ENCODE results near the gene GID4.

GID4 gene

DNA sequence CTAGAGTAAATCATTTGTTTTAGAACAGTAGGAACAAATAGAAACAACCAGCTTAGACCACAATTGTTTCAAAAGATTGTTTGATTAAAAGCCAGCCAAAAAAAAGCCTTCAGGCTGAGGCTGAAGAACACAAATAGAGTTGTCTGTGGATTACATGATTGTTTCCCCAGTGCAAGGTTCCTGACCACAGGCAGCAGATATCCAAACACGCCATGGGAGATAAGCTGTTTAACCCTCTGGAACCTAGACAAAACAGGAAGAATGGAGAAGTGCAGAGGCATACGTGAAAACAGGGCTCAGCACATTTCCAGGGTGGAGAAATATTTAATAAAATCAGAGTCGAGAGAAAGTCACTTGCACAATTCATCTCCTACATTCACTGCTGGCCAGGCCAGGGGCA is 21.2 kb upstream of the GID4 start:
- no peak for DNase-seq (ENCODE audit: low read depth in 2 of 2)

DNA sequence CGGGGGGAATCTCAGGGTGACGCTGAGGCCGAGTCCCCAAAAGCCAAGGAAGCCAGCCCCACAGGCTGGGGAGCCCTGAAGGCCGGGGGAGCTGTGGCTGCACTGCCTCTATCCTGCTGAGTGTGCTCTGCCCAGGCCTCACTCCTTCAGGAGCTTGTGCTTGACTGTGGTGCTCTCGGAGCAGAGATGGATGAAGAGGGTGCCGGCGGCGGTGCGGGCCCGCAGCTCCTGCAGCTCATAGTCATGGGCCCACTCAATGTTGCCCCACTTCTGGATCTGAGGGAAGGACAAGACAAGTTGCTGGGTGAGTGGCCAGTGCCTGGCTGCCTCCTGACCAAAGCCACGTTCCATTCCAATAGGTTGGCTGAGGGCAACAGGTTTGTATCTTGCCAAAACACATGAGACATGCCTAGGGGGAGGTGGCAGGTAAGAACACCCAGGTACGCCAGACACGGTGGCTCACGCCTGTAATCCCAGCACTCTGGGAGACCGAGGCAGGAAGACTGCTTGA is 20.7 kb upstream of the GID4 start:
- DNase-seq (ENCODE audit: low read depth in 2 of 2): no peak

DNA sequence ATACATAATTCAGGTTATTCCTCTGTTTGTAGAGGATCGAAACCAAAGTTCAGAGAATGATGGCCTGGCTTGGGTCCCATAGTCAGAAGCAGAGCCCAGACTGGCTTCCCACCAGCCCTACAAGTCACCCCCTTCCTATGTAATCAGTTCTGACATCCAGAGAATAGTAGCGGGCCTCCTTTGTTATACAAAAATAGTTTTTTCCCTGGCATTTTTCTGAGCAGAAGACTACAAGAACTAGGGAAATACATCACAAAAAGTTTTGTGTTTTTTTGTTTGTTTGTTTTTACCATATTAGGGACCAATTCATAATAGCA is 19.4 kb upstream of the GID4 start:
- DNase-seq (ENCODE audit: low read depth in 2 of 2): no peak

DNA sequence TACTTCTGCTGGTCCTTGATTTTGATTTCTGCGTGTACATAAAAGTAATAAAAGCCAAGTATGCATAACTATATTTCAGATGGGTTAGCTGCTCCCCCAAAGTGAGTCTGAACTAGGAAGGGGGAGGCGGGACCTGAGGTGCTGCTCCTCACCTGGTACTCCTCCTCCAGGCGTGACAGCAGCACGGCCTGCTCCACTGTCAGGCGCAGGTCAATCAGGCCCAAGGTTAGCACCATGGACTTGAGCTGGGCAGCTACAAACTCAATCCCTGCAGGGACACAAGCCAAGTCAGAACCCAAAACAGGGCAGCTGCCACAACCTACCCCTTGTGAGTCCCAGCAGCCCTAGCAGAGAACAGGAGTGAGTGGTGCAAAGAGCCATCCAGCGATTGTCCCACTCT is 18.2 kb upstream of the GID4 start:
- no peak for DNase-seq (ENCODE audit: low read depth in 2 of 2)

DNA sequence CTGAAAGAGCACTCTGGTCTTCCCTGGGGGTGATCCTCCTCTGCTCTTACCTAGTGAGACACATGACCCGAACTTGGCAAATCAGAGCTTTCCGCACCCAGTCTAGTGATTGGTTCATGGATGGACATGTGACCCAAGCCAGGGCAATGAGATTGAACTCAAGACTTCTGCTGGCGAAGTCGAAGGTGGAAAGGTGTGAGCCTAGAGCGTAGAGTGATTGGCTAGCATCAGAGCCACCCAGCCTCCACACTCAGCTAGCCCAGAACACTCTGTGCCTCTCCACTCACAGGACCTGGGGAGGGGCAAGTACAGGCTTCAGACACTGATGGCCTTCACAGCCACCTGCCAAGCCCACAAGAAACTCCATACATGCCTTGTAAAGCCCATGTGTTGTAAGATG is 17.8 kb upstream of the GID4 start:
- no peak for DNase-seq (ENCODE audit: low read depth in 2 of 2)

DNA sequence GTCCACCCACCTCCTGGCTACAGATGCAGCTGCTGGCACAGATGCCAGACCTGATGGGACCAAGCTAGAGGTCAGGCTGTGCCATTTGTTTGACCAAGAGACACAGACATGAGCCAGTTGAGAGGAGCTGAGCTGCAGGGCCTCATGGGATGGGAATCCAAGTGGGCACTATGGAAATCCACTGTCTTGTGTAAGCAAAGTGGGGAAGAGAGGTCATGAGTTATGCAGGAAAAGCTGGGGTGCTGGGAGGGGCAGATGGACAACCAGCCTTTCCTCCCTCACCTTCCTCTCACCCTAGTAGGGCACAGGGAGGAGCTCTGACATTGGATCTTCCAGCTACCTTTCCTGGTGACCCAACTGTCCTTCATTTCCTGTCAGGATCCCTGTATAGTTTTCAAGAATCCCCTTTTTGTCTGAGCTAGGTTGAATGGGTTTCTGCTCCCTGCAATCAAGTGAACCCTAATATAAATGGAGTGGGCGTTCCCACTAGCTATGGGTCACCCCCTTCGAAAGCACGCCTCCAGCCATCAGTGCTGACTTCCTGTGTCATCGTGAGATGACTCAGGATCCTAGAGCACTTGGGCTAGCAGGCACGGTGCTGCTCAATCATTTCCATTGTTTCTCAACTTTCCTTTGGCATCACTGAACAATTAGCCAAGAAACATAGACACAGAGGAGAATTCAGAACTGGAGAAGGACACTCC is 13.8 kb upstream of the GID4 start:
- DNase-seq (ENCODE audit: low read depth in 2 of 2): no peak

DNA sequence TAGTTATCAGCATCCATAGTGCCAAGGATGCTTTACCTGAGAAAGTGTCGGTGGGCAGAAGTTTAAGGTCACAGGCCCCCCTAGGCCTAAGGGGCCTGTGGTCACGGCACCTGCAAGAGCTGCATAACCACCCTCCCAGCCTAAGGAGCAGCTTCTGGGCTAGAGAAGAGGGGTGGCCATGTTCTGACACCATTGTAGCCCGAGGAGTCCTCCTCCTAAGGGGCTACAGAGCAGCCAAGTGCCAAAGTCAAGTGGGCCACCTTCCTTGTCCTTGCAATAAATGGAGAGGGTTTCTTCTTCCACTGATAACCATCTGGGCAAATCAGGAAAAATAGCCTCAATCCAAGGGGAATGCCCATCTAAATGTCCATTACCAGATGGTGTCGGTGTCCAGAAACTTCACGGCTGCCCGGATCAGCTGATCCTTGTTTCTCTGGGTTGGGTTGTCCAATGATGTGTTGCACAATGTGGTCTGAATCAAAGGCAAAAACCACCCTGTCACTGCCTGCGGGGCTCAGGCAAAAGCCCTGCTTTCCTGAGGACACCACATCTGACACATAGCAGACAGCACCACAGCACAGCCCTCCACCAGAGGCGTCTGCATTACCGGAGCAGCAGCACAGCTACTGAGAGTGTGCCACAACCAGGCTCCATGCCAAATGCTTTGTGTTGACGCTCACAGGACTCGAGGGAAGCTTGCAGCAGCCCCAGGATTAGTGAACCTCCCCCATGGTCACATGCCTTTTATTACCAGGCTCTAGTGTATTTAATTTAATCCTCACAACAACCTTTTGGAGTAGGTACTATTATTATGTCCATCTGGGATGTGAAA is 13.0 kb upstream of the GID4 start:
- no peak for DNase-seq (ENCODE audit: low read depth in 2 of 2)

DNA sequence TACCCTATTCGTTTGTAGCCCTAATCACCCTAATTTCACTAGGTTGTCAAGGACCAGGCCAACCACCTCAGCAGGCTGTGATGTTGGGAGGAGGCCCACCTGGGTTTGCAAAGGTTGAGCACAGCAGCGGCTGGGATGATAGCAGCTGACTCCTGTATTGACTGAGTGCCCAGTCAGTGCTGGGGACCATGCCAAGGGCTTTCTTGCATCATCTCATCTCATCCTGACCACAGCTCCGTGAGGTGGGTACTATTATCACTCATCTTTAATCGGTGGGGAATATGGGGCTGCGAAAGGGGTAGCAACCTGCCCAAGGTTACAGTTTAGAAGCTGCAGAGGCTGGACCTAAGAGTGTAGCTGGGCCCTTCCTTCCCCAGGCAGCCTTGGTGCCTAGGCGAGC is 11.9 kb upstream of the GID4 start:
- DNase-seq (ENCODE audit: low read depth in 2 of 2): no peak

DNA sequence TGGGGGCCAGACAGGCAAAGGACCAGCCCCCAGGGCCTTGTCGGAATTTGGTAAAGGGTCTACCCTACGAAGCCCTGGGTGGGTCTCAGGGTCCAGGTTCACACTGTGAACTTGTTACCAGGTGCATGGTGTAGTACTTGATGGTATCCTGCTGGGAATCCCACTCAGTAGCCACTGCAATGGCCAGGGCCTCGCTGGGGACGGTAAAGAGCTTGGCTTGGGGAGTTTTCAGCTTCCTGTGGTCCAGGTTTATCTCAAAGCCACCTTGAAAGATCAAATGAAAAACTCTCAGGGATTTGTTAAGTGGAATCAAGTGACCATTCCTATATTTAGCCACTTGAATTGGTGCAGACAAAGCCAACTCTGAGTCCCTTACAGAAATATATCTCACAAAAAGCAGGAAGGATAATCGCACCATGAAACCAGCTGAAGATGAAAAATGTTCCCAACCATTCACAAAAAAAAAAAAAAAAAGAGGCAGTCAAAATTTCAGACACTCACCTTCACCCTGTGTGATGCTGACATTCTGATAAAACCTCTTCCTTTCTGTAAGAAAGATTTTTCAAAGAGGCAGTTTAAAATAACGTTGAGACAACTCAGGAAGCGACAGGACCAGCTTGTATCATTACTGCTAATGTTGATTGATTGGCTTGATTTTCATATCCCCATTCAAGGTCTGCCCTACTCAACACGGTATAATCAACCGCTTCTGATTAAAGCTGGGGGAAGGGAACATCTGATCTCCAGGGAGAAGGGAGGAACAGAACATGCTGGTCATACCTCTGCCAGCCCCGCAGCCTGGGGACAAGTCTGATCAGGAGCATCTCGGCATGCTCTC is 10.9 kb upstream of the GID4 start:
- no peak for DNase-seq (ENCODE audit: low read depth in 2 of 2)

DNA sequence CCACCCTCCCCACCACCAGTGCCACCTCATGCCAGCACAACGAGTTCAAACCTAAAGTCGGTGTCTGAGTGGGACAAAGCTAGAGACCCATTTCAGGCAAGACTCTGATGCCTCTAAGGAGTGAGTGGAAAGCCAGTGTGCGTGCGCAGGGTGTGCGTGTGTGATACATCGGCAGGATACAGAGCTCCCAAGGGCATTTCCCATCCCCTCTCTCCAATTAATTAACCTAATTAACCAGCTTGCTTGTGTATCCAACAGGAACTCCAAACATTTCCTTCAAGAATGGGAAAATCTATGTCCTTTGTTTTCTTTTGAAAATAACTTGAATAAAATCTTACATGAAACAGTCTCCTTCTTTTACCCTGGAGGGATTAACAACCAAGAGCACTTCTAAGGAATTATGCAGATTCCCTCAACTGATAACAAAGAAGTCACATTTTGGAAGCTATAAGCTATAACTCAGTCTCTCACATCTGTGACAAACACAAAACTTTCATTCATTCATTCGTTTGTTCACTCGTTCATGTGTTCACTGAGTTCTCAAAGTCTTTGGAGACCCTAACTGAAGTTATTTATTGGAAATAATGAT is 10.2 kb upstream of the GID4 start:
- DNase-seq (ENCODE audit: low read depth in 2 of 2): no peak

DNA sequence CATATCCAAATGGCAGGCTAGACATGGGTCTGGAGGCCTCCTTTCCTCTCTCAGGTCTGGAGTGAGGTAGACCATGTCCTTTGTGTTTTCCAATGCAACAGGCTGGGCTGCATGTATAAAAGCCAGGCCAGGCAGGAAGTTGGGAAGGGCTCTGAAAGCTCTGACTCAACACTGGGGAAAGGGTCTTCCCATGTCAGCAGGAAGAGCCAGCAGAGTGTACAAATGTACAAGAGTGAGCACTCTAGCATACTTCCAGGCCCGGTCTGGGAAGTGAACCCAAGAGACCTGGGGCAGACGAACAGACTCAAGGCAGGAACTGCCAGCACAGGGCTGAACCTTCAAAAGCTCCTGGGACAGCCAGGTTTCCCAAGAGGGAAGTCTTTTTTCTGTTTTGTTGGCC is 7.3 kb upstream of the GID4 start:
- no peak for DNase-seq (ENCODE audit: low read depth in 2 of 2)

DNA sequence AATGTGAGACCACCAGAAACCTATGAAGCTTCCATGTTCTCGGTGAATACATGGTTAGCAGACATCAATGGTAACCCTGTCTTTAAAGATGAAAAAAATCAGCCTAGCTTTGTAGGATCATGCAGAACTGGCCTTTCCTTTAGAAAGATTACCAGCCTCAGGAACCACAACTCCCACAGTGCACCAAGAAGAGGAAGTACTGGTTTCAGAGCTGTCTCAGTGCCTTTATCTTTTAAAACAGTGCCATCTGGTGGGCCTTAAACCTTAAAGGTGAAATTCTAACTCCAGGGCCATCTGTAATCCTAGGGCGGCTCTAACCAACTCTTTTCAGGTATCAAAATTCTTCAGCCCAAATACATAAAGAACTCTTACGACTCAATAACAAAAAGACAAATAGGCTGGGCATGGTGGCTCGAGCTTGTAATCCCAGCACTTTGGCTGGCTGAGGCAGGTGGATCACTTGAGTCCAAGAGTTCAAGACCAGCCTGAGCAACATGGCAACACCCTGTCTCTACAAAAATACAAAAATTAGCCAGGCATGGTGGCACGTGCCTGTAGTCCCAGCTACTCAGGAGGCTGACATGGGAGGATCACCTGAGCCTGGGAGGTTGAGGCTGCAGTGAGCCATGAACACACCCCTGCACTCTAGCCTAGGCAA is 5.6 kb upstream of the GID4 start:
- peak; percentile 3 to 41 for DNase-seq (ENCODE audit: low read depth in 2 of 2)

DNA sequence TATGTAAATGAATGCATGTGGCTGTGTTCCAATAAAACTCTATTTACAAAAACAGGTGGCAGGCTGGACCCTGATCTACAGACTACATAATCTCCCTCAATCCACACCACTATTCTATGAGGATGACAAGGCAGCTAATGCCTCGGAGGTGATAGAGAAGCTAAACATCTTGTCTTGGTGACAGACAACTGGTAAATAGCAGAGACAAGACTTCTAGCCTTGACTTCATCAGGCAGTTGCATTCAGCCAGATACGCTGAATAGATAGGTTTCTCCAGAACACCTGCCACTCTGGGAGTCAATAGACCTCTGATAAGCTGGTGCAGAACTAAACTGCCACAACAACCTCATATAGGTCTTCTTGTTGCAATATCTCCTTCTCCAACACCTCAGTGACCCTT is 3.5 kb upstream of the GID4 start:
- no peak for DNase-seq (ENCODE audit: low read depth in 2 of 2)

DNA sequence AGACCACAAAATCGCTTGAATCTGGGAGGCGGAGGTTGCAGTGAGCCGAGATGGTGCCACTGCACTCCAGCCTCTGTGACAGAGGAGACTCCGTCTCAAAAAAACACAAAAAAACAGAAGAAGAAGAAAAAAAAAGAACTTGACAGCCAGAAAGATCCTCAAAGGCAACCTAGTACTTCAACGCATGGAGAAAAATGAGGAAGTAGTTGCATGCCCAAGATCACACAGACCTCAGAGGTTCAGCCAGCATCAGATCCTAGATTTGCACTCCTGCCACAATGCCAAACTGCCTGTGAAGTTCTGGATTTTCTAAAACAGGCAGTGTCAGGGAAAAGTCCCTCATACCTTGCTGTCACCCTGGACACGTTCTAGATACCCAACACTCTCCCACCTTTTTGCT is 1.7 kb upstream of the GID4 start:
- no peak for DNase-seq (ENCODE audit: low read depth in 2 of 2)

DNA sequence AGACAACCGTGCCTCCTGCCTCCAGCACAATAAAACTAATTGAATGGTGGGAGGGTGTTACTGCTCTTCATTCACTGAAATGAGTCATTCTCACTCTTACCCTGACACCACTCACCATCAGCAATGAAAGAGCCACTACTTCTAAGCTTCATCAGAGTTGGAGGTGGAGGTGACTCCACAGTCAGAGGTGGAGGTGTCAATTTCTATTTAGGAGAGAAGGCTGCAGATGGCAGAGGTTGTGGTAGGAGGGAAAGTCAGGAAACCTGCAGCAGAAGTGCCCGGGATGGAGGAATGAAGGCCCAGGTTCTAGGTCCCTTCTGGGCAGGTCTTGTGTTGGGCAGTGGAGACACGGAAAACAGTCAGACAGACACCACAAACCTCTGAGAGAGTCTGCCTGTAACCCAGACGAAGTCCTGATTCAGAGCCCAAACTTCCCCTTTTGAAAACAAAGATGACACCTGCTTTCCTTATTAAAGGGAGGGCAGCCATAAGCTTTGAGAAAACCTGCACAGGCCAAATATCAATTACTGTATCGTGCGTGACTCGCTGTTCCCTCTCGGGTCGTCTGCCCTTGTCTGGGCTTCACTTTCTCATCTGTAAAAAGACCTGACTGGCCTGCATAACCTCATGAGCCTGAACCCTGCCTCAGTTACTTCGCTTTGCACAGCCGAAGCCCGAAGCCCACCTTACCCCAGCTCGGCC is 908 bp upstream of the GID4 start:
- peak; percentile 5 for DNase-seq (ENCODE audit: low read depth in 2 of 2)

DNA sequence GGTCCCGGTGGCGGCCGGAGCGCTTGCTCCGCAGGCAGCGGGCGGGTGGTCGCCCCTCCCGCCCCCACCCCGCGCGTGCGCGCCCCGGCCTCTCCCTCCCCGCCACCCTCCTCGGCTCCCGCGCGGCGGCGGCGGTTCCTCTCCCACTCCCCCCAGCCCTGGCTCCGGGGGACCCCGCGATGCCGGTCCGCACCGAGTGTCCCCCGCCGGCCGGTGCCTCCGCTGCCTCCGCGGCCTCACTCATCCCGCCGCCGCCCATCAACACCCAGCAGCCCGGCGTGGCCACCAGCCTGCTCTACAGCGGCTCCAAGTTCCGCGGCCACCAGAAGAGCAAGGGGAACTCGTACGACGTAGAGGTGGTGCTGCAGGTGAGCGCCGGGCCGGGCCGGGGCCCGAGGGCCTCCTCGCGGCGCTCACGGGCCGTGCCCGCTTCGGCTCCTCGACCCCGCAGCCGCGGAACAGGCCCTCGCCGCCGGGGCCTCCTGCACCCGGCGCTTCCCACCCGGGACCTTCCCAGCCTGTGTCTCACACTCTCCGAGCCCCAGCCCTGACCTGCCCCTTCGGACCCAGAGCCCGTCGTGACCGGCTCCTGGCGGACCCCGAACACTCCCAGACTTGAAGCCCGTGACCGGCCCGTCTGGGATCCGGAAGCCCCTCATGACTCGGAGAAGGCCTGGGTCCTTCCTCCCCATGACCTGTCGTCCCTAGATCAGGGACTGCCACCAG is 490 bp downstream of the GID4 start:
- peak in 1 of 2 donors; percentile 4 for DNase-seq (ENCODE audit: low read depth in 2 of 2)

DNA sequence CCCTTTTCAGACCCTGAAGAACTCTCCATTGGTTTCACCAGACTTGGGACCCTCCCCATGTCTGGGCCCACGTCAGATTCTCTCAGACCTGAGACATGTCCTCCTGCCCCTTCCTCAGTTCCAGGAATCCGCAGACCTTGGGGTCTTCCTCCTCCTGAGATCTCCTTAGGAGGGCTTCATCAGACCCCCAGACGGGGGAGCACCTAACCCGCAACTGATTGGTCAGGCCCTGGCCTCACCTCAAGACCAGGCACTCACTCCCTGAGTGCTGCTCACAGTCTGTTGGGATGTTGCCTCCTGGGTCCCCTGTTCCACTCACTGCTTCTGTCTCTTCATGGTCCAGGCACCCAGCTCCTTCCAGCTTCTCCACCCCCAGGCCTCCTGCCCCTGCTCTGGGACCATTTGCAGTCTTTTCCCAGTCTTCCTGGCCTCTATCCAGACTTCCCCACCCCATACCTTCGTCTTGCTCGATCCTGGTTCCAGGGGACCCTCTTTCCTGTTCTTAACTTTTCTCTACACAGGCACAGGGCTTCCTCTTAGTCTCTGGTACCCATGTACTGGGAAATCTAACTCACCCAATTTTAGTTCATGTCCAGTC is 1.2 kb downstream of the GID4 start:
- DNase-seq (ENCODE audit: low read depth in 2 of 2): no peak

DNA sequence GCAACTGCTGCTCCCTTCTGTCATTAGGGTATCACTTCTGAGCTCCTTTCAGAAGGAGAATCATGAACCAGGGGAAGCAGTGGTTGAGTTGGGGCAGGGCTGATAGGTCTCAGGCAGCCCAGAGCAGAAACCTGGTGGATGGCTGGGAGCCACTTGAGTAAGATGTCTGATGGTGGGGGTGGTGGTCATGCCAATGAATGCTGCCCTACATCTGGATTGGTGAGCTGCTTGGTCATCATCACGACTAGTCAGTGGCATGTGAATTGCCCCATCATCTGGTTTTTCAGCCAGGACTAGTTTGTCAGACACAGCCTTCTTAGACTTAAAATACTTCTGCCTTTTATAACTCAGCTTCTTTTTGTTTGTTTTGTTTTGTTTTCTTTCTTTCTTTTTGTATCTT is 2.6 kb downstream of the GID4 start:
- no peak for DNase-seq (ENCODE audit: low read depth in 2 of 2)

DNA sequence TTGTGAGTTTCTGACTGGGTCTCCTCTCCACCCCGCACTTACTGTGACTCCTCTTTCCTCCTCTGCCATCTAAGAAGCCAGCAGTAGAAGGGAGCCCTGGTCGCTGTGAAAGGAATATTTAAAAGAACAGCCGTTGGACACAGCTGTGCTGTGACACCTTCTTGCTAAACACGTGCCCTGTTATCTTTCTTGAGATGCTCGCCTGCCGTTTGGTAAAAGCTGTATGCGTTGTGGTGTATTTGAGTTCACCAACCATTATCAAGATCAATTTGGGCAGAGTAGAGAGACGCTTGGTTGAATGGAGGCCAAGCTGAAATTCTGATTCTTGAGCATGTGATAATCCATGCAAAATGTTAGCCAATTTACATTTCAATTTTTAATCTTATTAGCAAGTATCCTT is 3.8 kb downstream of the GID4 start:
- no peak for DNase-seq (ENCODE audit: low read depth in 2 of 2)

DNA sequence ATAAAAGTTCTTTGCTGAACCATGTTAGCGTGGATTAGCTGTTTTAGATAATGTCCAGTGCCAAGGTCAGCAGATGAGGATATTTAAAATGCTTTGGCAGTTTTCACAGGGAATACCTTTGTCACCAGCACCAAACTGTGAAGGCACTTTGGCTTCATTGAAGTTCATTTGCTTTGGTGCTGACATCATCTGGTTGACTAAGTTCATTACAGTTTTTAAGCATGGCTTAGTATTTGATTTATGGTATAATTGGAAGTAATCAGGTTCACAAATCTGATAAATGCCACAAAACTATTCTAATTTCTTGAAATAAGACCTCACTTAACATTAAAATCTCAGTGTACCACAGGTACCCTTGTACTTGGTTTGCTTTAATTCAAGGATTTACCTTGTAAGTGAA is 4.3 kb downstream of the GID4 start:
- no peak for DNase-seq (ENCODE audit: low read depth in 2 of 2)
